CMK (cell line): Measurements from ENCODE around the gene ARHGEF16.

ENCODE experiments used
- DNase-seq: peaks from one replicate; pipeline ENCODE4 v3.0.0-alpha.2; 2010; ENCODE audit warnings: low read depth

ARHGEF16 gene

GRCh38 chr1:3453891-3454810 is at the start of gene ARHGEF16:
Gene ARHGEF16 (plus strand): TSS chr1:3454665. CDS start chr1:3463085, 8,420 bp downstream.
- DNase-seq = peak; percentile 45

GRCh38 chr1:3404801-3405200 is 49.7 kb upstream of the ARHGEF16 start:
- DNase-seq = no peak

- no peak for DNase-seq
Measured at GRCh38 chr1:3405491-3405890, 49.0 kb upstream of the ARHGEF16 start.

GRCh38 chr1:3405974-3406867 is 48.2 kb upstream of the ARHGEF16 start:
- no peak for DNase-seq

GRCh38 chr1:3407021-3407420 is 47.4 kb upstream of the ARHGEF16 start:
- no peak for DNase-seq

GRCh38 chr1:3408751-3409266 is 45.7 kb upstream of the ARHGEF16 start:
- no peak for DNase-seq

GRCh38 chr1:3409366-3410141 is 44.9 kb upstream of the ARHGEF16 start:
- DNase-seq = no peak

GRCh38 chr1:3410142-3410925 is 44.1 kb upstream of the ARHGEF16 start:
- DNase-seq = no peak

GRCh38 chr1:3411806-3412205 is 42.7 kb upstream of the ARHGEF16 start:
- no peak for DNase-seq

- DNase-seq = no peak
Measured at GRCh38 chr1:3412376-3412775, 42.1 kb upstream of the ARHGEF16 start.

- DNase-seq = no peak
Measured at GRCh38 chr1:3413975-3414710, 40.3 kb upstream of the ARHGEF16 start.

GRCh38 chr1:3415260-3416090 is 39.0 kb upstream of the ARHGEF16 start:
- DNase-seq = no peak

- peak; percentile 39 for DNase-seq
Measured at GRCh38 chr1:3417082-3417739, 37.3 kb upstream of the ARHGEF16 start.

- DNase-seq = no peak
Measured at GRCh38 chr1:3417934-3418333, 36.5 kb upstream of the ARHGEF16 start.

GRCh38 chr1:3418600-3418999 is 35.9 kb upstream of the ARHGEF16 start:
- no peak for DNase-seq

- no peak for DNase-seq
Measured at GRCh38 chr1:3419415-3420204, 34.9 kb upstream of the ARHGEF16 start.

- DNase-seq = peak; percentile 27
Measured at GRCh38 chr1:3420218-3420951, 34.1 kb upstream of the ARHGEF16 start.
